ENCODE measurements around the gene NEK1. TPM values are rescaled to one million over a fixed set of nuclear protein-coding genes. Genes with fewer than 3 reads are reported as not detected.

The NEK1 gene
- total and polyA plus RNA-seq, 2 of the 8 experiments (the other 6 are each of a cell fraction or from before 2014, with no cell fraction given), result 3.9 to 11.7 TPM

DNA sequence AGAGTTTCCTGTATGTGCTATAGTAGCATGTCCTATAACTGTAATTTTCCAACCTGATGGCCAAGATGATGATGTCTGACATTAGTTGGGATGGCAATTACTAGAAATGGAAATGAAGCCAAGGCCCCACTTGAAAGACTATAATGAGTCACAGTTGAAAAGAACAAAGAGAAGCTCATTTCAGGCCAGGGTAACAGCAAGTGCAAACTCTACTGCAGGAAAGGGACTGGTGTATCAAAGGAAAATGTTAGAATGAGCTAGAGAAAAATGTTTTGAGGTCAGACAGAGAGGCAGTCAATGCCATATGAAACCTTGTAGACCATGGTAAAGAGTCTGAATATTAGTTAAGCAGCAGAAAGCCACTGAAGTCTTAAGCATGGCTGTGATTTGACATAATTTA lies 195.4 kb downstream of the NEK1 start:
- Histone ChIP-seq H2AFZ (ENCODE audit: low read length) (no peak overlapping the region), H3K18ac (ENCODE audit: extremely low read depth, low read length) (no peak overlapping the region), H2AK5ac (ENCODE audit: low read depth, low read length) (no peak overlapping the region), H2BK5ac (ENCODE audit: low read depth, low read length) (no peak overlapping the region), H2BK12ac (ENCODE audit: low read depth, low read length) (no peak overlapping the region), H3K79me1 (ENCODE audit: low read depth, low read length) (no peaks in the 10 kb centered on the region), H4K20me1 (replicated peaks in 1 of 2; ENCODE audit: control insufficient read depth in 1 of 2, insufficient read depth in 2 of 2, low read length in 2 of 2) (no peaks in the 10 kb centered on the region), H4K8ac (ENCODE audit: extremely low read depth, insufficient read depth, low read length) (no peak overlapping the region), H2BK15ac (ENCODE audit: low read length) (no peak overlapping the region), H3K9ac (replicated peaks in 1 of 4; ENCODE audit: extremely low read depth in 1 of 4, low read depth in 3 of 4, low read length in 3 of 4) (no peak overlapping the region), H3K36me3 (ENCODE audit: control insufficient read depth in 2 of 4, insufficient read depth in 4 of 4, low read length in 3 of 4) (no peaks in the 10 kb centered on the region), H4K5ac (ENCODE audit: insufficient read length, low read depth, low read length) (no peak overlapping the region), H3K4me1 (replicated peaks in 1 of 4; ENCODE audit: control insufficient read depth in 3 of 4, insufficient read depth in 4 of 4, low read length in 3 of 4) (no peaks in the 10 kb centered on the region; a peak in 1 of 7 replicates), H3K27ac (ENCODE audit: low read depth, low read length) (no peak overlapping the region), H3K14ac (ENCODE audit: insufficient read length) (no peak overlapping the region), H3K56ac (replicated peaks; ENCODE audit: insufficient read length, low read depth, low read length) (no peak overlapping the region), H3K23me2 (ENCODE audit: low read depth, low read length) (no peaks in the 10 kb centered on the region), H4K91ac (replicated peaks; ENCODE audit: insufficient read length, low read length) (no peak overlapping the region), H2BK120ac (replicated peaks; ENCODE audit: low read depth, low read length) (no peak overlapping the region), H3K79me2 (ENCODE audit: control insufficient read depth in 1 of 2, insufficient read depth in 2 of 2, low read length in 2 of 2) (no peaks in the 10 kb centered on the region), H3K23ac (ENCODE audit: insufficient read length) (no peak overlapping the region), H3K4me3 (ENCODE audit: extremely low read depth in 1 of 4, insufficient read depth in 2 of 4, low read depth in 3 of 4, low read length in 4 of 4) (no peak overlapping the region), H3K4me2 (ENCODE audit: insufficient read depth in 1 of 2, low read depth in 2 of 2, low read length in 2 of 2) (no peak overlapping the region), H3K27me3 (replicated peaks in 1 of 4; ENCODE audit: control insufficient read depth in 3 of 4, extremely low read depth in 1 of 4, insufficient read depth in 3 of 4, low read length in 3 of 4) (no peaks in the 10 kb centered on the region), H3K4ac (replicated peaks; ENCODE audit: insufficient read length, low read depth, low read length) (no peak overlapping the region), H2BK20ac (ENCODE audit: low read length) (no peak overlapping the region), H3K9me3 (ENCODE audit: insufficient read depth in 2 of 2, low read depth in 1 of 2, low read length in 1 of 2) (no peaks in the 10 kb centered on the region)
- TF ChIP-seq ZNF274 (IDR thresholded peaks at IDR 0.05; ENCODE audit: borderline replicate concordance, extremely low read depth, low read length) (no peak), JUND (IDR thresholded peaks at IDR 0.05; ENCODE audit: low read length) (no peak), SIN3A (conservative IDR thresholded peaks at IDR 0.05 in 1 of 2, IDR thresholded peaks at IDR 0.05 in 1 of 2; ENCODE audit: low read depth in 1 of 2, low read length in 2 of 2) (no peak), KDM5A (IDR thresholded peaks at IDR 0.05; ENCODE audit: low read length) (no peak)
- ChIA-PET CTCF (ENCODE audit: partially characterized antibody) (interaction anchor here (0.7 kb wide), 2 partner anchors 68 to 392 kb away, joined by 3 read pairs; no protein-coding TSS in a partner anchor), POLR2A (ENCODE audit: partially characterized antibody) (no interaction called here)
- DNase-seq (ENCODE audit: low read depth in 1 of 2, low spot score in 2 of 2) (no peak), FAIRE-seq (no peak)
